Endothelial cell of umbilical vein (primary cell): ENCODE results near the gene ZBTB7C. TPM values are rescaled to one million over a fixed set of nuclear protein-coding genes. Genes with fewer than 3 reads are reported as not detected.

ENCODE experiments used
- BruUV-seq: library from RNA; stranded (reverse); fragments of 400-500 nt; replicated peaks from 2 replicates; lab custom pipeline; 2021; lab: Mats Ljungman, UMichigan
- CTCF ChIA-PET: fragments of 300-600, 350-600 bp; sonication (Branson Sonifier 250); formaldehyde crosslinking; loops from one replicate; lab custom pipeline; 2021; ENCODE audit warnings: antibody characterized with exemption, inconsistent platforms; lab: Charles Lee
- POLR2A ChIA-PET: fragments of 300-600, 350-600 bp; sonication (Branson Sonifier 250); formaldehyde crosslinking; loops from one replicate; lab custom pipeline; 2021; ENCODE audit warnings: antibody characterized with exemption, inconsistent platforms; lab: Charles Lee
- DNase-seq: peaks from one replicate; pipeline ENCODE4 v3.0.0-alpha.2; 2011; ENCODE audit warnings: low read depth, low spot score
- FAIRE-seq: peaks from 2 replicates; lab custom pipeline; 2011; peaks lifted over from hg19 to GRCh38; lab: Jason Lieb, UNC
- H2AFZ ChIP-seq: 2 replicates; pipeline ENCODE4 v1.6.0; 2012; ENCODE audit warnings: low read depth, low read length, control low read depth, inconsistent platforms
- H3K27ac ChIP-seq: 2 replicates; pipeline ENCODE4 v1.5.1; 2011; ENCODE audit warnings: low read depth, mild to moderate bottlenecking, control low read depth, low read length, moderate library complexity; ENCODE audit not compliant: insufficient read depth
- H3K27me3 ChIP-seq, 2 experiments: 2 replicates each; pipeline versions ENCODE4 v1.6.0 to v1.6.1; 2011; ENCODE audit warnings: low read length in 2 of 2, mixed read lengths in 1 of 2; ENCODE audit not compliant: control insufficient read depth in 2 of 2, insufficient read depth in 2 of 2
- H3K36me3 ChIP-seq, 2 experiments: 2 replicates in 1 of 2; 3 replicates in 1 of 2; pipeline ENCODE4 v1.5.1; 2011; ENCODE audit warnings: low read length in 2 of 2, mild to moderate bottlenecking in 1 of 2, moderate library complexity in 1 of 2; ENCODE audit not compliant: control insufficient read depth in 2 of 2, insufficient read depth in 2 of 2; ENCODE audit errors: extremely low read depth in 1 of 2
- H3K4me1 ChIP-seq: 3 replicates; pipeline ENCODE4 v1.5.1; 2011; ENCODE audit warnings: mild to moderate bottlenecking, low read length; ENCODE audit not compliant: control insufficient read depth, insufficient read depth; ENCODE audit errors: extremely low read depth
- H3K4me2 ChIP-seq: 2 replicates; pipeline ENCODE4 v1.6.1; 2011; ENCODE audit warnings: low read length, control low read depth, mixed read lengths; ENCODE audit not compliant: insufficient read depth
- H3K4me3 ChIP-seq, 3 experiments: fragments of 200-600 bp in 1 of 3; sonication (generic), shearing (Covaris generic) in 1 of 3; replicated peaks in 1 of 3; 2 replicates each; pipeline ENCODE4 v1.5.1; 2011 to 2016; ENCODE audit warnings: control low read depth in 3 of 3, low read length in 3 of 3, mild to moderate bottlenecking in 2 of 3, inconsistent platforms in 1 of 3, low read depth in 1 of 3, moderate library complexity in 1 of 3; ENCODE audit not compliant: insufficient read depth in 1 of 3
- H3K79me2 ChIP-seq: 2 replicates; pipeline ENCODE4 v1.6.0; 2012; ENCODE audit warnings: low read length, inconsistent platforms; ENCODE audit not compliant: control insufficient read depth, insufficient read depth
- H3K9ac ChIP-seq: replicated peaks from 2 replicates; pipeline ENCODE3; 2011; ENCODE audit warnings: low read length, control low read depth; ENCODE audit not compliant: insufficient read depth; ENCODE audit errors: extremely low read depth
- H3K9me1 ChIP-seq: replicated peaks from 3 replicates; pipeline ENCODE4 v1.6.0; 2011; ENCODE audit warnings: mild to moderate bottlenecking, low read length; ENCODE audit not compliant: control insufficient read depth, insufficient read depth; ENCODE audit errors: extremely low read depth
- H3K9me3 ChIP-seq: replicated peaks from 2 replicates; pipeline ENCODE4 v1.5.1; 2012; ENCODE audit warnings: low read length, inconsistent platforms; ENCODE audit not compliant: control insufficient read depth, insufficient read depth
- H4K20me1 ChIP-seq: replicated peaks from 2 replicates; pipeline ENCODE3; 2011; ENCODE audit warnings: mild to moderate bottlenecking, low read length; ENCODE audit not compliant: control insufficient read depth, insufficient read depth; ENCODE audit errors: extremely low read depth
- EZH2 ChIP-seq: IDR thresholded peaks from 2 replicates; pipeline ENCODE4 v1.6.1; 2012; ENCODE audit warnings: borderline replicate concordance, low read depth, mild to moderate bottlenecking, moderate library complexity, low read length, inconsistent platforms; ENCODE audit not compliant: severe bottlenecking
- FOS ChIP-seq: IDR thresholded peaks from 2 replicates; pipeline ENCODE4 v1.6.1; 2011; ENCODE audit warnings: mild to moderate bottlenecking, low read length, moderate library complexity, borderline replicate concordance; ENCODE audit not compliant: insufficient read depth
- GATA2 ChIP-seq: IDR thresholded peaks from 2 replicates; pipeline ENCODE4 v1.7.0; 2011; ENCODE audit warnings: low read depth, mild to moderate bottlenecking, moderate library complexity, mixed read lengths, low read length; ENCODE audit not compliant: insufficient read length, insufficient read depth
- JUN ChIP-seq: IDR thresholded peaks from 2 replicates; pipeline ENCODE4 v1.6.1; 2011; ENCODE audit warnings: borderline replicate concordance, low read depth; ENCODE audit not compliant: insufficient read length, insufficient read depth
- MYC ChIP-seq: IDR thresholded peaks from one replicate; pipeline ENCODE4 v1.6.1; 2011; ENCODE audit warnings: mild to moderate bottlenecking, low read depth, low read length
- POLR2A ChIP-seq: IDR thresholded peaks from 2 replicates; pipeline ENCODE4 v1.6.1; 2012; ENCODE audit warnings: low read depth, mild to moderate bottlenecking, control low read depth, low read length
- POLR2AphosphoS5 ChIP-seq: IDR thresholded peaks from 2 replicates; pipeline ENCODE4 v1.6.1; 2012; ENCODE audit warnings: low read depth, mild to moderate bottlenecking, control low read depth, low read length, moderate library complexity; ENCODE audit not compliant: insufficient read depth
- dilution Hi-C: fragments of 300-500 bp; cut with MboI; formaldehyde crosslinking; loops from one replicate; pipeline ENCODE4 v1.15.0; 2019; ENCODE audit warnings: low sequenced_read_pairs; ENCODE audit not compliant: extremely low pct_ligation_motif_present
- intact Hi-C: fragments of 100-400 bp; cut with micrococcal nuclease; formaldehyde crosslinking; loops from one replicate; pipeline ENCODE4 v1.10.0; 2022
- polyA plus RNA-seq, 4 experiments: library from polyadenylated mRNA; depleted of rRNA in 3 of 4; stranded (reverse) in 3 of 4; unstranded in 1 of 4; fragments of >200 nt; gene quantifications; 2 replicates each; pipeline versions ENCODE4 v1.2.1 to v1.2.3, GENCODE V29; 2011 to 2012; ENCODE audit warnings: missing spikeins in 1 of 4
- total RNA-seq: library from RNA; stranded (reverse); gene quantifications from 2 replicates; pipeline ENCODE4 v1.2.3, GENCODE V29; 2021
- TF ChIP-seq, protein P1 (sequence below): IDR thresholded peaks from 2 replicates; pipeline ENCODE4 v1.6.1; 2011; ENCODE audit not compliant: insufficient read depth, insufficient read length
- TF ChIP-seq, protein P2 (sequence below), 2 donors: IDR thresholded peaks; 1 replicate in 1 of 2; 2 replicates in 1 of 2; pipeline ENCODE4 v1.5.1; 2011; ENCODE audit warnings: low read length in 2 of 2, mild to moderate bottlenecking in 2 of 2, moderate library complexity in 2 of 2, control low read depth in 1 of 2, inconsistent platforms in 1 of 2, low read depth in 1 of 2; ENCODE audit not compliant: insufficient read depth in 1 of 2; ENCODE audit errors: extremely low read depth in 1 of 2

The ZBTB7C gene
- total and polyA plus RNA-seq, 2 donors (not counting 3 experiments of a cell fraction or from before 2014, with no cell fraction given), result not detected

DNA sequence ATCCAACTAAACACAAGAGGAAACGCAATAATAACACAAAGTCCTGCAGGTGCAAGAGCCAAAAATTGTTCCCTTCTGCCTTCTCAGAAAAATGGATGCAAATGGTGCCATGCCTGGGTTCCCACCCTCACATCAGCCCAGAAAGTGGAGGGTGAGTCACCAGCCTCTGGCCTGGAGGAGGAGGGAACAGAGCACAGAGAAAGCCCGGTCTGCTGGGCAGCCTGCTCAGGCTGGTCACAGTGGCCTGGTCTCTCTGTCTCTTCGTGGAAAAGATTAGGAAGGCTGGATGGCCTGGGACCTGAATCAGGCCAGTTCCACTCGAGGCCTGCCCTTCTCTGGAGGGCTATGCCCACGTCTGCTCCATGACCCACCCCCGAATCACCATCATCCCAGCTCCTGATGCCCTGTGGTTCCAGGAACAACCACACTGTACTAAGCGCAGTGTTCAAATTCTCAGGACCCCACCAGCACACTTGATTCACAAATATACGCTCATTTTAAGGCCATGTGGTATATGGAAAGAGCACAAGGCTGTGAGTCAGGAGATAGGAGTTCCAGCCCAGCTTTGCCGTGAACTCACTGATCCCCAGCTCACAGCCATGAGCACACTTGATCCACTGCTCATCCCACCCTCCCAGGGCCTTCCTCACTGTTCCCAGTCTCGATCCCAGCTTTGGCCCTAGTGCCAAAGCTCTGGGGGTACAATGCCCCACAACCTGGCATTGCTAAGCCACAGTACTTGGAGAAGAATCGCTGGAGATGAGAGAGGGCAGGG is 82.1 kb downstream of the ZBTB7C start:
- FAIRE-seq, result no peak
- Histone ChIP-seq H3K9me3 (no peaks in the 10 kb centered on the region), H3K36me3 (no peaks in the 10 kb centered on the region), H3K4me1 (no peaks in the 10 kb centered on the region), H3K9ac (no peak overlapping the region), H3K4me3 (no peak overlapping the region), H3K27ac (no peak overlapping the region), H3K9me1 (no peaks in the 10 kb centered on the region), H3K27me3 (no peaks in the 10 kb centered on the region), H3K4me2 (no peak overlapping the region), H3K79me2 (no peaks in the 10 kb centered on the region), H2AFZ (no peak overlapping the region), H4K20me1 (no peaks in the 10 kb centered on the region)
- intact Hi-C loops, result no loop called here
- dilution Hi-C loops, result no loop called here
- no peak for TF ChIP-seq FOS
- TF ChIP-seq POLR2AphosphoS5, result no peak
- no peak for TF ChIP-seq EZH2
- TF ChIP-seq MYC, result no peak
- TF ChIP-seq GATA2, result no peak
- TF ChIP-seq, protein P1, sequence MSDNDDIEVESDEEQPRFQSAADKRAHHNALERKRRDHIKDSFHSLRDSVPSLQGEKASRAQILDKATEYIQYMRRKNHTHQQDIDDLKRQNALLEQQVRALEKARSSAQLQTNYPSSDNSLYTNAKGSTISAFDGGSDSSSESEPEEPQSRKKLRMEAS, result no peak
- TF ChIP-seq JUN, result no peak
- TF ChIP-seq, protein P2, sequence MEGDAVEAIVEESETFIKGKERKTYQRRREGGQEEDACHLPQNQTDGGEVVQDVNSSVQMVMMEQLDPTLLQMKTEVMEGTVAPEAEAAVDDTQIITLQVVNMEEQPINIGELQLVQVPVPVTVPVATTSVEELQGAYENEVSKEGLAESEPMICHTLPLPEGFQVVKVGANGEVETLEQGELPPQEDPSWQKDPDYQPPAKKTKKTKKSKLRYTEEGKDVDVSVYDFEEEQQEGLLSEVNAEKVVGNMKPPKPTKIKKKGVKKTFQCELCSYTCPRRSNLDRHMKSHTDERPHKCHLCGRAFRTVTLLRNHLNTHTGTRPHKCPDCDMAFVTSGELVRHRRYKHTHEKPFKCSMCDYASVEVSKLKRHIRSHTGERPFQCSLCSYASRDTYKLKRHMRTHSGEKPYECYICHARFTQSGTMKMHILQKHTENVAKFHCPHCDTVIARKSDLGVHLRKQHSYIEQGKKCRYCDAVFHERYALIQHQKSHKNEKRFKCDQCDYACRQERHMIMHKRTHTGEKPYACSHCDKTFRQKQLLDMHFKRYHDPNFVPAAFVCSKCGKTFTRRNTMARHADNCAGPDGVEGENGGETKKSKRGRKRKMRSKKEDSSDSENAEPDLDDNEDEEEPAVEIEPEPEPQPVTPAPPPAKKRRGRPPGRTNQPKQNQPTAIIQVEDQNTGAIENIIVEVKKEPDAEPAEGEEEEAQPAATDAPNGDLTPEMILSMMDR (IDR thresholded peaks at IDR 0.05; ENCODE audit: extremely low read depth in 1 of 2, insufficient read depth in 1 of 2, low read depth in 1 of 2, low read length in 2 of 2), result no peak
- TF ChIP-seq POLR2A, result no peak
- no peak for DNase-seq
- POLR2A ChIA-PET, result no interaction called here
- BruUV-seq, result no TSS peak
- CTCF ChIA-PET, result interaction anchor here (0.7 kb wide), 1 partner anchor 32 kb away, joined by 3 read pairs; no protein-coding TSS in a partner anchor
